ENCODE data around the gene LRFN2. TPM values are rescaled to one million over a fixed set of nuclear protein-coding genes. Genes with fewer than 3 reads are reported as not detected.

Gene LRFN2
- total RNA-seq, 1 donor from 2014 or later, result not detected

DNA sequence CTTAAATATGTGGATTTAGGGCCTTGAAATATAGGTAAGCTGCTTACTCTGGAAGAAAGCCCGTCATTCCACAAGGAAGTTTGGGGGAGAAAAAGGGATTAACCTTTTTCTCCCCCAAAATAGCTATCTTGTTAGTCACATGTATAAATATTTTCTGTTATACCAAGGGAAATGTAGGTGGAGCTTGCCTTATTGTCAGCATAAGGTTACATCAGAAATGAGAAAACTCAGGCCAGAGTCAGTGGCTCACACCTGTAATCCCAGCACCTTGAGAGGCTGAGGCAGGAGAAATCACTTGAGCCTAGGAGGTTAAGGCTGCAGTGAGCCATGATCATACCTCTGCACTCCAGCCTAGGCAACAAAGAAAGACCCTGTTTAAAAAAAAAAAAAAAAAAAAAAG lies 129.9 kb downstream of the LRFN2 start:
- DNase-seq, result no peak
- no peak for ATAC-seq (ENCODE audit: poor library complexity)
- intact Hi-C loops (cut with DNase I), result no loop called here

DNA sequence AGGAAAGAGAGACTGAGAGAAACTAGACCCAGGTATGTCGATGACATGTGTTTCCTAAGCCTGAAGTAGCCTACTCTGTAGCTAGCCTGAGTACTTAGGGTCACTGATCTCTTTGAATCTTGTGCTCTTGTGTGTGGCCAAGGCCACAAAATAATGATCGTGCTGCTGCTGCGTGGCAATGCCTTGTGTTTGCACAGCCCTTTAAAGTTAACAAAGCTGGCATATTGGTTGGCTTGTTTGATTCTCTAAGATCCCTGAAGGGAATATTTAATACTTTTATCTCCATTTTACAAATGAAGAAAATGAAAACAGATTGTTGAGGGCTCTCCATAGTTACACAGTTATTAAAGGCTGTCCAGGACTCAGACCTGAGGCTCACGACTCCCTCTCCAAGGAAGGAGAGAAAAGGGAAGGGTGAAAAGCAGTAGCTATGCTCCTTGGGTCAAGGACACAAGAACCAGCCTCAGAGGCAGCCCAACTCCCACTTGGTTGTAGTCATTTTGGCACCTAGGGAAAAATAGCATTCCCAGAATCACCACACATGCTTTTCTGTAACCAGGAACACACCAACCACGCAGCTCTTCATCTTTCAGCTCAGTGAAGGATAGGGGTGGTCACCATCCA lies 130.7 kb downstream of the LRFN2 start:
- no peak for DNase-seq
- no peak for ATAC-seq (ENCODE audit: poor library complexity)
- intact Hi-C loops (cut with DNase I), result no loop called here

DNA sequence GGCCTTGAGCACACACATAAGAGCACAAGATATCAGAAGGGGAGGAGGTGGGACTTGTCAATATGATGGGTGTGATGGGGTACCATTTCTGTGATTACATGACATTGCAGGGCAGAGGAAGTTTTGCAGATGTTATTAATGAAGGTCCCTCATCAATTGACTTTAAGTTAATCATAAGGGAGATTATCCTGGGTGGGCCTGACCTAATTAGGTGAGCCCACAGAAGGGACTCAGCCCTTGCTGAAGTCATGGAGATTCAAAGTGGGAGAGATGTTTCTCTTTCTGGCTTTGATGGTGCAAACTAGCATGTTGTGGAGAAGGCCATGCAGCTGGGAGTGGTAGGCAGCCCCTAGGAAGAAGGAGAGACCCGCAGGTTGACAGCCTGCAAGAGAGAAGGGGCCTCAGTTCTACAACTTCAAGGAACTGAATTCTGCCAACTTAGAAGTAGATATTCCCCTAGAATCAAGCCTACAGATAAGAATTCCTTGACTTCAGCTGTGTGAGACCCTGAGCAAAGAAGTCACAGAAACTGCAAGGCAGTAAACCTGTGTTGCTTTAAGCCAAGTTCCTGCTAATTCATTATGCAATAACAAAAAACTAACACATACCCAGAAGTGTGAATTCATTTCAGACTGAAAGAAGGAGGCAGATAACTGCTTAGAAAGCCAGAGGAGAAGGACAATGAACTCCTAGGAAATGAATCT lies 131.3 kb downstream of the LRFN2 start:
- ATAC-seq (ENCODE audit: poor library complexity) (no peak), DNase-seq (no peak)
- intact Hi-C loops (cut with DNase I), result no loop called here

DNA sequence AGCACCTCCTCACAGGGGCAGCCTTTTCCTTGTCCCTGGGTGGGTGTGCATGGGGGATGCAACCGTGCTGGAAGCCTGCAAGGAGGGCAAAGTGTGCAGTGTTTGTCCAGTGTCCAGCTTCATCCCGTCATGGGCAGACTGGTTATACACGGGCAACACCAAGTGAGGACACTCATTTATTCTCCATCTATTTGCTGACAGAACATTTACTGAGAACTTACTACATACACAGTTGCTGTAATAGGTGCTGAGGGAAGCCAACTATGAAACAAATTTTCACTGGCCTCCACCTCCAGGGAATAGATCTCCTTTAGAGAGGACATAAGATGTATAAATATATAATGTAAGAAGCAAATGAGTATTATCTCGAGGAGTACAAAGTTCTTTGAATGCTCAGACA lies 136.7 kb downstream of the LRFN2 start:
- ATAC-seq (ENCODE audit: poor library complexity) (no peak), DNase-seq (no peak)
- intact Hi-C loops (cut with DNase I), result no loop called here

DNA sequence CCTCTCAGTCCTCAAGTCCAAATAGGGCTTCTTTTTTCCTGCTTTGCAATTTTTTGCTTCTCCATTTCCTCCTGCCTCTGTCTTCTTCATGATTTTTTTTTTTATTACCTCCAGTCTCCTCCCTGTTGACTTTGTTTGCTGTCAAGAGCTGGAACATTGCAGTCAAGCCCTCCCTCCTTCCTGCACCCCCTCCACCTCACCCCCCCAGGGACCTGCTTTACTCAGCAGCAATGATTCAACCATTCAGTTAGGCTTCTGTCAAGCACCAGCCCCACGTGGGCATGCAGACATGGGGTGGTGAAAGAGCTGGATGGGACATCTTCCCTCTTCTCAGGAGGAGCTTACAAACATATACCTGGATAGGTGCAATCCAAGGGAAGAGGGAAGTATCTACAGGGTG lies 142.4 kb downstream of the LRFN2 start:
- DNase-seq (no peak), ATAC-seq (ENCODE audit: poor library complexity) (no peak)
- intact Hi-C loops (cut with DNase I), result no loop called here

DNA sequence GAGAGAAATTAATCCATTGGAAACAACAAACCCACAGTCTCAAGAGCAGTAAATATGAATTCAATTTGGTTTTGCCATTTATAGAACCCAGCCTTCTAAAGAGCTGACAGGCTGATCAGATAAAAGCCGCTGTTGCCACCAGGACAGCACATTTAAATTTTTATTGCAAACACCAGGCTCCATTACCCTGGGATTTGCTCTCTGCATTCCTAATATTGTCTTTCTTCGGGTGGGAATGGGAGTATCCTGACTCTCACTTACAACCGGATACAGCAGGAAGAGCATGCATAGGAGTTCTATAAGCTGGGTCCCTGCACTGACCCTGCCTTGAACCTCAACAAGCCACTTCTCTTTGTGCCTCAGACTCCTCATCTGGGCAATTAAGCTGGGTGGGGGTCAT lies 142.9 kb downstream of the LRFN2 start:
- intact Hi-C loops (cut with DNase I), result no loop called here
- DNase-seq, result no peak

DNA sequence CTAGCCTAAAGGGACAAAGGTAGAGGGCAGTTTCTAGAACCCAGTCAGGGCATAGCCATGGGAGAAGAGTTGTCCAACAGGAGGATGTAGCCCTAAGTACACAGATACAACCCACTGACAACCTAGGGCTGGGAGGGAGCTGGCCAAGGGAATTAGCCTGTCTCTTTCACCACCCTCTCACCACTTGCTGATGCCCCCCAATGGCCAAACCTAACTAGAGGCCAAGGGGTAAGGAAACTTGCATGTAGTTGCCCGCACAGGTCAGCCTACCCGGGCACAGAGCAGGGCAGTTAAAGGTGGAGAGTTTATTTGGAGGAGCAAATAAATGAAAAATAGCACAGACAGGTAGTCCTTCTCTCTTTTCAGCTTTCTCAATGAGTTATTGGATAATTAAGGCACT lies 143.3 kb downstream of the LRFN2 start:
- no peak for ATAC-seq (ENCODE audit: poor library complexity)
- intact Hi-C loops (cut with DNase I), result no loop called here

More for the DNA sequence above, 142.9 kb downstream of the LRFN2 start:
- ATAC-seq (ENCODE audit: poor library complexity), result no peak

DNA sequence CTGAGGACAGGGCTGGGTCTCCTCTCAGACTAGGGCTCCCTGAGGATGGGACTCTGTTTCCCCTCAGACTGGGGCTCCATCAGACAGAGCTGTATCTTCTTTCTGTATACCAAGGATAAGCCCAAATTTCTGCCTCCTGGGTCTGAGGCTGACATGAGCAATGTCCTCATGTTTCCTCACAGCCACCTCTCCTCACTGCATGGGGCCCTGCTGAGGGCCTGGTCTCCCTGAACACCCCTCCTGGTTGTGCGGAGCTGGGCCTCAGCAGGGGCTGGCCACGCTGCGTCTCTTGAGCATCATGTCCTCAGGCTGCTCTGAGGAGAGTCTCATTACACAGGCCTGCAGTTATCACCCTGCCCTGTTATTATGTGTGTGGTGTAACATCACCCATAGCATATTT lies 144.6 kb downstream of the LRFN2 start:
- DNase-seq (no peak), ATAC-seq (ENCODE audit: poor library complexity) (no peak)
- intact Hi-C loops (cut with DNase I), result no loop called here

More for the DNA sequence above, 143.3 kb downstream of the LRFN2 start:
- DNase-seq, result no peak

DNA sequence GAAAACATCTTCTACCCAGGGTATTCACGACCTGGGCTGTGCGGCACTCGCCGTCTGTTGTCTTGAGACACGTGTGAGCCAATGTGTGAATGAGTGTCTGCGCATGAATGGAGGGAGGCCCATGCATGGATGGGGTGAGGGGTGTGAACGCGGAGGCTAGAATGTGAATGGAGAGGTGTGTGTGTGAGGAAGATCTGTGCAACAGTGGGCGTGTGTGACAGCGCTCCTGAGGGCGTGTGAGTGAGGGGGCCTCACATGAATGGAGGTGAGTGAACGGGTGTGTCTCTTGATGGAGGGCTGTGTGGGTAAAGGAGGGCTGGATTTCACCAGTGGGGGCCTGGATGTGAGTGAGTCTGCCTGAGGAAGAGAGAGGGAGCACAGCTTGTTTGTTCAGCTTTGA lies 146.0 kb downstream of the LRFN2 start:
- DNase-seq (no peak), ATAC-seq (ENCODE audit: poor library complexity) (no peak)
- intact Hi-C loops (cut with DNase I), result no loop called here

DNA sequence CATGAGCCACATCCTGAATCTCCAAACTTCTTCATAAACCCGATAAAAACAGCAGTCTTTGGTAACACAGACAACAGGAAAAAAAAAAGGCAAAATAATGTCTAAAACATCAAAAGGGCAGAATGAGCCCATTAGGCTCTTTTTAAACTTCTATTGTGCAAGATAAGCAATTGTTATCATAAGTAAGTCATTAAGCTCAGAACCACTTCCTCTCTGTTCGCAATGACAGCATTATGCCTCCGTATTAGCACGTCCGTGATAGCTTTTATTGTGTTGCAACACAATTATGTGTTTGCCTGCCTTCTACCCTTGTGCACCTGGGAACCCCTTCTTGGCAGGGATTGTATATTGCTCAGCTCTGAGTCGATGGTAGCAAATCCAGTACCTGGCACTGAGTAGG lies 147.1 kb downstream of the LRFN2 start:
- ATAC-seq (ENCODE audit: poor library complexity) (no peak), DNase-seq (no peak)
- intact Hi-C loops (cut with DNase I), result no loop called here

DNA sequence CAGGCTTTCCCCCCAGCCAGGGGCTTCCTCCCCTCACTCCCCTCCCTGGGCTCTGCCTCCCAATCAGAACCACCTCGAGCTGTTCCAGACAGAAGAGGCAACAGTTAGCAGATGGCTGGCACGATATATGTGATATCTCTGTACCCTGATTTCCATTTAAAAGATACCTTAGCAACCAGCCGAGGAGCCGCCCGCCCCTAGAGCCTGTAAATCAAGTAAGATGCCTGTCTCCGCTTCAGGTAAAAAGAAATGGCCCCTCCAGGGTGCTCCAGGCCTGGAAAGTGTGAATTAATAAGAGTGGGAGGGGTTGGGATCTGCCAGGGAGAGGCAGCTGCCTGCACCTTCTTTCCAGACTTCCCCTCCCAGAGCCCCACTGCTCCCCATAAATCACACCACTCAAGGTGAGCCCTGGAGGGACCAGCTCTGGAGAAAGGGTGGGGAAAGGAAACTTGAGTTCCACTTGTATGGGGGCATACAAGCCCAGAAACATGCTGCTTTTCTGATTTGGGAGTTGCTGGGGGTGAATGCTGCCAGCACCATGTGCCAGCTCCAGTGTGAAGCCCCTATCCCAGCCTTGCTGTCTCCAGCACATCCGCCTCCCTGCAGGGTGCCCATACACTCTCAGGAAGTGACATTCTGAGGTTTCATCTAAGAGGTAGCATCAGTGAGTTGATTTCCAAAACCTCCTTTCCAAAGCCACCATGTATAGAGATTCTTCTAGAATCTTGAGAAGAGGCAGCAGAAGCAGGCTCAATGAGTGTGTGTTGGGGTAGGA lies 148.0 kb downstream of the LRFN2 start:
- no peak for ATAC-seq (ENCODE audit: poor library complexity)
- intact Hi-C loops (cut with DNase I), result no loop called here
- no peak for DNase-seq

DNA sequence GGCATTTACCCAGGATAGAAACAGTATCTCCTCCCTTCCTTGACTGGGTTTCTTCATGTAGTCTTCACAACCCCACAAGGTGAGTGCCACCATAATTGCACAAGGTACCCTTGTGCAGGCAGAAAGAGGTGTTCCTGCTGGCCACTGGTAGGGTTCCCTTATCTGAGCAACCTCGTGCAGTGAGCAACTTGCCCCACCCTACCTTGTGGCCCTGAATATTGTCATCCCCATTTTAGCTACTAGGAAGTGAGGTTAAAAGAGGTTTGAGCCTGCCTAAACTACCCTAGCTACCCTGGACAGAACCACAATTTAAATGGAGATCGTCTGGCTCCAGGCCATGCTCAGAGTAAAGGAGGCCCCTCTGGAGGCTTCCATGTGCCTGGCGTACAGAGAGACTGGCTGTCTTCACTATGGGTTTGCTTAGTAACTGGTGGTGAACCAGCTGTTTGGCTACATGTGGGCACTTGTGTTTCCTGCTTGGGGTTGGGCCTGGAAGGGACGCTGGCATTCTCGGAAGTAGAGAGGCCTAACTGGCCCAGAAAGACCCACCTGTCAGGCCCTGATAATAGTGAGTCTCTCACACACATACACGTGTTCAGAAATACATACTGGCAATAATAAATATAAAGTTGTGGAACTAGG lies 148.8 kb downstream of the LRFN2 start:
- ATAC-seq (ENCODE audit: poor library complexity), result no peak
- intact Hi-C loops (cut with DNase I), result no loop called here
- DNase-seq, result no peak

DNA sequence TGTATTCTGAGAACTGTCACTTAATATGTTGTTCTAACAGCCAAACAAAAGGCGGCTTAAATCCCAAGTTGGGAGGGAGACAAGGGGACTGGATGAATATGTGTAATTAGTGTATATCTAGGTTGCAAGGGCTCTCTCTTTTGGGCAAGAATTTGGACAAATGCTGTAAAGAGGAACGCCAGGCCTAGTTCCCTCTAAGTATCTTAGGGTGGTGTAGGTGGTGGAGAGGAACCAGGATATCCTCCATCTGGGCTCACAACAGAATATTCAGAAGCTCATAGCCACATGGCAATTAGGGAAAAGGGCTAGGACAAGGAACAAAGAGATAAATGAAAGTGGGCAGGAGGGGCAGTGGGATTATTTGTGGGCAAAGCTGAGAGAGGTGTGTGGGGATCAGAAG lies 149.5 kb downstream of the LRFN2 start:
- intact Hi-C loops (cut with DNase I), result no loop called here
- DNase-seq, result no peak

DNA sequence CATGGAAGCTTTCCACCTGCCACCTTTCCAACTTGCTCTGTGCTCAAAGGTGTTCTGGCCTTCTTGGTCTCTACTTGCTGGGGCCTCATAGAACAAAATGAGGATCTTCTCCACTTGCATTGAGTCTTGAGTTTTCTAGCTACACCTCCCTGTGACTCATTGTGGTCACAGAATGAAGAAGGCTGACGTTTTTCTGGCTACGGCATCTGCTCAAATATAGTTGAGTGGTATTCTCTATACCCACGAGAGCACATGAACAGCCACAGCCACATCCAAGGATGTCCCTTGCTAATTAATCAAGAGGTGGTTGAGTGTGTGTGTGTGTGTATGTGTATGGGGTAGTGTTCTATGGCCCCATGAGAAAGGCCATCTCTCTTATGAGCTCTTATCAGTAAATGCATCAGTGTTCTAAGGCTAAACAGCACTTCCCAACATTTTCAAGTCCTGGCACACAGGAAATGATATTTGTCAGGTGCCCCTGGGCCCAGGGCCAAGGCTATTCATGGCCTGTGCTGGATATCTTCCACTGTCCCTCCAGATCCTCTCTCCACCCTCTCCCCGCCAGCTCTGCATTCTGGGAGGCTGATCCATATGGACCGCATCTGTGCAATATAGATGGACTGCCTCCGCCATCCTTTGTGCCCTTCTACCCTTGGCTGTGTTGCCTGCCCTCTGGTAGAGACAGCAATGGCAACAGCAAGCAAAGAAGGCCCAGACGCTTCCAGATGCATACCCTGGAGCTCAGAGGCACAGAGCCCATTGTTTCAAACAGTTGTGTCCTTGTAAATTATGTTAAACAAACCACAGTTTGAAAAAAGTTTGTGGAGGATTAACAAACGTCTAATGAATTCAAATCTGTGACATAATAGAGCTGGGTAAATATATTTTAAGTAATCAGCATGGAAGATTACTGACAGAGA lies 150.2 kb downstream of the LRFN2 start:
- DNase-seq, result no peak
- intact Hi-C loops (cut with DNase I), result no loop called here
- ATAC-seq (ENCODE audit: poor library complexity), result no peak

More for the DNA sequence above, 149.5 kb downstream of the LRFN2 start:
- no peak for ATAC-seq (ENCODE audit: poor library complexity)

DNA sequence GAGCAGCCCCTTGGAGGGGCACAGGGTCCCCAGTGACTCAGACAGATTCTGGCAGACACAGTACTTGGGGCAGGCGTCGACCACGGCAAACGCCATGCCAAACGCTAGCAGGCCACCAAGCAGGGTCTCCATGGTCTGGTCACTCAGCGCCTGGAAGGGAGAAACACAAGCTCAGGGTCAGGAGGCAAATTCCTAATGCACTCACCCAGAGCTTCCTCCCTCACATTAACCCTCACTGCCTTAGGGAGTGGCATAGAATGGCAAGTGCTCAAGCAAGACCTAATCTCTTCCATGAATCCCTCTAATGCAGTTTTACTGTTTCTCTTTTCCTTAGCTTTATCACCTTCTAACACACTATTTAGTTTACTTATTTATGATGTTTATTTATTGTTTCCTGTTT lies 154.2 kb downstream of the LRFN2 start:
- DNase-seq (no peak), ATAC-seq (ENCODE audit: poor library complexity) (no peak)

DNA sequence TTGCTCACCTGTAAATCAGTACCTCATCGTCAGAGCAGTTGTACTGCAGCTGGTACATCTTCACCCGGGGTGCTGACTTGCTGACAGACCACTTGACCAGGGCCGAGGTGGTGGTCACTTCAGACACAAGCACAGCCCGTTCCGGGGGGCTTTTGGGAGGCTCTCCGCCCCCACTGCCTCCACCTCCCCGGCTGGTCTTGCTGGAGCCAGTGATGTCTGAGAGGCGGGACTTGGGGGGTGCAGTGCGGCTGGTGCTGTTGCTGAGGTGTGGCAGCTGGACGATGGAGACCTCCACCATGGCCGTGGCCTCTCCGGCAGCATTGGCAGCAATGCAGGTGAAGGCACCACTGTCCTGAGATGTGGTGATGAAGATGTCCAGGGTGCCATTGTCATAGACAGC lies 155.5 kb downstream of the LRFN2 start:
- ATAC-seq (ENCODE audit: poor library complexity) (no peak), DNase-seq (no peak)
- intact Hi-C loops (cut with DNase I), result no loop called here

More for the DNA sequence above, 154.2 kb downstream of the LRFN2 start:
- intact Hi-C loops (cut with DNase I), result no loop called here

DNA sequence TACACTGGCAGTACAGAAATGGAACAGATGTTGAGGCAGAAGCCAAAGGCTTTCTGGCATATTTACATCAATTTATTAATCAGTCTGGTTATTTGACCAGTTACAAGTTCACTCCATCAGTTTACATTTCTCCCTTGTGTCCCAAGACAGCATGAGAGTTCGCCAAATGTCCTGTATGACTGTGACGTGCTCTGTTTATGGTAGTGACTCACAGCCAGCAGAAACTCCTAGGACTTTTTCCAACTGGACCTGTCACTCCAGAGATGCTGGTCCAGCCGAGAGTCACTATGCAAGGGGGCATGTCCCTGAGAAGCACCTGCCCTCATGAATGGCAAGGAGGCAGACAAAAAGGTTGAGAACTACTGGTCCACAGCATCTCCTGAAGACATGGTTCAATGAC lies 160.0 kb downstream of the LRFN2 start:
- DNase-seq (no peak), ATAC-seq (ENCODE audit: poor library complexity) (no peak)
- intact Hi-C loops (cut with DNase I), result no loop called here

DNA sequence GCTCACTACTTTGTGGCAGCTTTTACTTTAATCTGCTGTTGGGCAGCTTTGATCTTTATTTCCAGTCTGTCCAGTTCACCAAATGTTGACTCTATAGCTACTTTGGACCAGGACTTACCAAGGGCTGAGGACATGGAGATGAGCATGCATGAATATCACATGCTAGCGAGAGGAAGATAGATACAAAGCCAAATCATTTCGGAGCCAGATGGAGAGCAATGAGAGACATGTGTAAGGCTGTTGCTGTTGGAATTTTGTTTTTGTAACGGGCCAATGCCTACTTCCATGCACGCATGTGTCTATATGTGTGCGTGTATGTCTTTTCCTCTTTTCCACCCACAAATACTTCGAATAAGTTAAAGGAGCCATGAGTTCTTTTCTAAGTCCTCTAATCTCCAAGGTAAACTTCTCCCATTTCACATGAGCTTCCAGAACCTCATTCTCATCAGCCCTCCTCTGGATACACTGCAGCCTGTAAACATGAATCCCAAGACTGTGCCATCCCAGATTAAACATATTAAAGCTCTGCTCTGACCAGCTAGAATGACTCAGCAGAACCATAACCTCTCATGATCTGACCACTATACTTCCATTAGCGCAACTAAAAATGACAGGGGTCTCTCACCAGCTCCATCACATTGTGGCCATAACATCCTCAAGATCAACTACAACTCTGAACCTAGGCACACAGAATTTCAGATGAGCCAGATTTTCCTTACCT lies 160.7 kb downstream of the LRFN2 start:
- ATAC-seq (ENCODE audit: poor library complexity), result no peak
- no peak for DNase-seq
- intact Hi-C loops (cut with DNase I), result no loop called here
